ENCODE measurements around the gene POU4F2.

The POU4F2 gene

DNA sequence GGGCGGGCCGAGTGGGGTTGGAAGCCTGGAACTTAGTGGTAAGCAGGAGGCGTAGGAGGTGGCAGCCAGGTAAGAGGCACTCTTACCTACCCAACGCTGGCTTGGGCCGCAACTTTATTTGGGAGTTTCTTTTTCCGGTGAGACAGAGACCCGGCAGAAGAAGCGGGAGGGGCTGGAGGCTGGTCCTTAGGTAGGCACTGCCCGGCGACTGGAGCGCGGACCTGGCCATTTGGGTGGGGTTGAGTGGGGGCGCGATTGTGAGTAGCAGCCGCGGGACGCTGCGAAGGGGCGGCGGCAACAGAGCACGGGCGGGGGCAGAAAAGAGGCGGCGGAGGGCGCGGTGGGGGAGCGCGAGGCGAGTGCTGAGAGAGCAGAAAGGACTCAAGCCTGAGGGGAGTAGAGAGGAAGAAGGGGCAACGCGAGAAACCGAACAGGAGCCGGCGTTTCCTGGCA, 334 bp upstream of the POU4F2 start:
- no peak overlapping the region for H3K27ac ChIP-seq (ENCODE audit: low read length)
- no peaks in the 10 kb centered on the region for H4K20me1 ChIP-seq (ENCODE audit: insufficient read depth, low read length)
- H3K9ac ChIP-seq (ENCODE audit: low read length), result no peak overlapping the region
- no peak overlapping the region for H3K4me2 ChIP-seq (ENCODE audit: low read length)
- TF ChIP-seq, protein P1, sequence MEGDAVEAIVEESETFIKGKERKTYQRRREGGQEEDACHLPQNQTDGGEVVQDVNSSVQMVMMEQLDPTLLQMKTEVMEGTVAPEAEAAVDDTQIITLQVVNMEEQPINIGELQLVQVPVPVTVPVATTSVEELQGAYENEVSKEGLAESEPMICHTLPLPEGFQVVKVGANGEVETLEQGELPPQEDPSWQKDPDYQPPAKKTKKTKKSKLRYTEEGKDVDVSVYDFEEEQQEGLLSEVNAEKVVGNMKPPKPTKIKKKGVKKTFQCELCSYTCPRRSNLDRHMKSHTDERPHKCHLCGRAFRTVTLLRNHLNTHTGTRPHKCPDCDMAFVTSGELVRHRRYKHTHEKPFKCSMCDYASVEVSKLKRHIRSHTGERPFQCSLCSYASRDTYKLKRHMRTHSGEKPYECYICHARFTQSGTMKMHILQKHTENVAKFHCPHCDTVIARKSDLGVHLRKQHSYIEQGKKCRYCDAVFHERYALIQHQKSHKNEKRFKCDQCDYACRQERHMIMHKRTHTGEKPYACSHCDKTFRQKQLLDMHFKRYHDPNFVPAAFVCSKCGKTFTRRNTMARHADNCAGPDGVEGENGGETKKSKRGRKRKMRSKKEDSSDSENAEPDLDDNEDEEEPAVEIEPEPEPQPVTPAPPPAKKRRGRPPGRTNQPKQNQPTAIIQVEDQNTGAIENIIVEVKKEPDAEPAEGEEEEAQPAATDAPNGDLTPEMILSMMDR (IDR thresholded peaks at IDR 0.05; ENCODE audit: low read depth, low read length), result no peak
- TF ChIP-seq EZH2phosphoT487 (IDR thresholded peaks at IDR 0.05; ENCODE audit: low read depth), result no peak
- H3K36me3 ChIP-seq (replicated peaks; ENCODE audit: low read depth, low read length), result no peaks in the 10 kb centered on the region
- H2AFZ ChIP-seq (ENCODE audit: low read depth, low read length), result no peak overlapping the region
- no peaks in the 10 kb centered on the region for H3K79me2 ChIP-seq (ENCODE audit: low read length)
- peaks cover 10% of the 10 kb centered on the region; the same call in 1 of the 2 replicates for H3K27me3 ChIP-seq (ENCODE audit: low read depth, low read length)
- H3K4me1 ChIP-seq (ENCODE audit: low read length), result no peaks in the 10 kb centered on the region
- H3K9me3 ChIP-seq (ENCODE audit: insufficient read depth, low read length), result no peaks in the 10 kb centered on the region
- no peak overlapping the region for H3K4me3 ChIP-seq (ENCODE audit: low read length)

DNA sequence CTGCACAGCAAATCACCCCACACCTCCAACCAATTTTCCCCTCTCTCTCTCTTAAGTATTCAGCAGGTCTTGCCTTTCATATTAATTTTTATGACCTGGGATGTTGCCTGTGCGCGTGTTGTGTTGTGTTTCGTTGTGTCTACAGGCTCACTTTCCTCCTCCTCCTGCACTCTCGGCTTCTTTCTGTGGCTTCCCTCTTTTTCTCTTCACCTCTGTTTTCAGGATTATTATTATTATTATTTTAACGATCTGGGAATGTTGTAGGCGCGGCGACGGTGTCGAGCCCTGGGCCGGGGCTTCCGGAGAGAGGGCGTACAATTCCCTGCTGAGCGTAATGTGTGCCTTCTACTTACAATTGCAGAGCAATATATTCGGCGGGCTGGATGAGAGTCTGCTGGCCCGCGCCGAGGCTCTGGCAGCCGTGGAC, 826 bp downstream of the POU4F2 start:
- Histone ChIP-seq H3K27ac (ENCODE audit: low read length) (no peak overlapping the region), H3K36me3 (replicated peaks; ENCODE audit: low read depth, low read length) (no peaks in the 10 kb centered on the region), H3K9ac (ENCODE audit: low read length) (no peak overlapping the region), H2AFZ (ENCODE audit: low read depth, low read length) (no peak overlapping the region), H3K79me2 (ENCODE audit: low read length) (no peaks in the 10 kb centered on the region), H4K20me1 (ENCODE audit: insufficient read depth, low read length) (0 out of 2 replicates have a peak, but pooled peaks cover 3% of the 10 kb centered on the region), H3K4me3 (ENCODE audit: low read length) (no peak overlapping the region), H3K9me3 (ENCODE audit: insufficient read depth, low read length) (no peaks in the 10 kb centered on the region), H3K27me3 (ENCODE audit: low read depth, low read length) (peaks cover 9% of the 10 kb centered on the region; the same call in 1 of the 2 replicates), H3K4me1 (ENCODE audit: low read length) (no peaks in the 10 kb centered on the region), H3K4me2 (ENCODE audit: low read length) (no peak overlapping the region)
- TF ChIP-seq, protein P1 (IDR thresholded peaks at IDR 0.05; ENCODE audit: low read depth, low read length), result no peak
- TF ChIP-seq EZH2phosphoT487 (IDR thresholded peaks at IDR 0.05; ENCODE audit: low read depth), result no peak

DNA sequence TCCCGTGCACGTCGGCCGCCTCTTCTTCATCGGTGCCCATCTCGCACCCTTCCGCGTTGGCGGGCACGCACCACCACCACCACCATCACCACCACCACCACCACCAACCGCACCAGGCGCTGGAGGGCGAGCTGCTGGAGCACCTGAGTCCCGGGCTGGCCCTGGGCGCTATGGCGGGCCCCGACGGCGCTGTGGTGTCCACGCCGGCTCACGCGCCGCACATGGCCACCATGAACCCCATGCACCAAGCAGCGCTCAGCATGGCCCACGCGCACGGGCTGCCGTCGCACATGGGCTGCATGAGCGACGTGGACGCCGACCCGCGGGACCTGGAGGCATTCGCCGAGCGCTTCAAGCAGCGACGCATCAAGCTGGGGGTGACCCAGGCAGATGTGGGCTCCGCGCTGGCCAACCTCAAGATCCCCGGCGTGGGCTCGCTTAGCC, 1.4 kb downstream of the POU4F2 start:
- Histone ChIP-seq H3K4me2 (ENCODE audit: low read length) (no peak overlapping the region), H3K4me1 (ENCODE audit: low read length) (no peaks in the 10 kb centered on the region), H3K9me3 (ENCODE audit: insufficient read depth, low read length) (no peaks in the 10 kb centered on the region), H3K36me3 (replicated peaks; ENCODE audit: low read depth, low read length) (no peaks in the 10 kb centered on the region), H3K27ac (ENCODE audit: low read length) (no peak overlapping the region), H3K4me3 (ENCODE audit: low read length) (no peak overlapping the region), H3K27me3 (ENCODE audit: low read depth, low read length) (peaks cover 4% of the 10 kb centered on the region; the same call in 1 of the 2 replicates), H2AFZ (ENCODE audit: low read depth, low read length) (no peak overlapping the region), H3K9ac (ENCODE audit: low read length) (no peak overlapping the region), H3K79me2 (ENCODE audit: low read length) (no peaks in the 10 kb centered on the region), H4K20me1 (ENCODE audit: insufficient read depth, low read length) (0 out of 2 replicates have a peak, but pooled peaks cover 3% of the 10 kb centered on the region)
- TF ChIP-seq, protein P1 (IDR thresholded peaks at IDR 0.05; ENCODE audit: low read depth, low read length), result no peak
- no peak for TF ChIP-seq EZH2phosphoT487 (IDR thresholded peaks at IDR 0.05; ENCODE audit: low read depth)

DNA sequence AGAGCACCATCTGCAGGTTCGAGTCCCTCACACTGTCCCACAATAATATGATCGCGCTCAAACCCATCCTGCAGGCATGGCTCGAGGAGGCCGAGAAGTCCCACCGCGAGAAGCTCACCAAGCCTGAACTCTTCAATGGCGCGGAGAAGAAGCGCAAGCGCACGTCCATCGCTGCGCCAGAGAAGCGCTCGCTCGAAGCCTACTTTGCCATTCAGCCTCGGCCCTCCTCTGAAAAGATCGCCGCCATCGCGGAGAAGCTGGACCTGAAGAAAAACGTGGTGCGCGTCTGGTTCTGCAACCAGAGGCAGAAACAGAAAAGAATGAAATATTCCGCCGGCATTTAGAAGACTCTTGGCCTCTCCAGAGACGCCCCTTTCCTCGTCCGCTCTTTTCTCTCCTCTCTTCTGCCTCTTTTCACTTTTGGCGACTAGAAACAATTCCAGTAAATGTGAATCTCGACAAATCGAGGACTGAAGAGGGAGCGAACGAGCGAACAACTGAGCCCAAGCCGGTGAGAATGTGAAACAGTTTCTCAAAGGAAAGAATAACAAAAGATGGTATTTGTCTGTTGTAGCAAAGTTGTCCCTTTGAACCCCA, 1.9 kb downstream of the POU4F2 start:
- Histone ChIP-seq H2AFZ (ENCODE audit: low read depth, low read length) (no peak overlapping the region), H3K27ac (ENCODE audit: low read length) (no peak overlapping the region), H3K4me2 (ENCODE audit: low read length) (no peak overlapping the region), H3K4me1 (ENCODE audit: low read length) (no peaks in the 10 kb centered on the region), H3K36me3 (replicated peaks; ENCODE audit: low read depth, low read length) (no peaks in the 10 kb centered on the region), H3K9me3 (ENCODE audit: insufficient read depth, low read length) (no peaks in the 10 kb centered on the region), H4K20me1 (ENCODE audit: insufficient read depth, low read length) (0 out of 2 replicates have a peak, but pooled peaks cover 3% of the 10 kb centered on the region), H3K27me3 (ENCODE audit: low read depth, low read length) (peaks cover 1% of the 10 kb centered on the region), H3K4me3 (ENCODE audit: low read length) (no peak overlapping the region), H3K9ac (ENCODE audit: low read length) (no peak overlapping the region), H3K79me2 (ENCODE audit: low read length) (no peaks in the 10 kb centered on the region)
- TF ChIP-seq EZH2phosphoT487 (IDR thresholded peaks at IDR 0.05; ENCODE audit: low read depth), result no peak
- TF ChIP-seq, protein P1 (IDR thresholded peaks at IDR 0.05; ENCODE audit: low read depth, low read length), result no peak
